CD4-positive, alpha-beta T cell treated with Interleukin-4 for 4 hours (primary cell): ENCODE data around the gene DOCK2.
"Not testable (repeated sequence)": the region's sequence is repeated elsewhere in the genome, so short reads cannot be mapped to it uniquely, and the experiment has no call there.

Source experiments
- DNase-seq: peaks from one replicate; pipeline ENCODE4 v3.0.0-alpha.2; 2020

The DOCK2 gene

DNA sequence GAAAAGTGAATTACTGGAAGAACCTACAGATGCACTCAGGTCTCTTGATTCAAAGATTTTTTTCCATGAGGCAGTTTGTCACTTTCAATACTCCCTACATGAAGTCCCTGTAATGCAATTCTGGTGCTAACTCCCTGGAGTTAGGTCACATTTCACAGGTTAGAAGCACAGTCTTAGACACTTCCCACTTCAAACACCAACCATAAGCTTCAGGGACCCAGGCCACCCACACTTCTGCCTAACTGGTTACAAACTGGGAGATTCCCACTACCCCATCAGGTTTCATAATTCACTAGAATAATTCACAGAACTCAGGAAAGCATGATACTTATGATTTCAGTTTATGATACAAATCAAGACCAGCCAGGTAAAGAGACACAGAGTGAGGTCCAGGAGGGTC, 439.7 kb downstream of the DOCK2 start:
- no peak for DNase-seq

DNA sequence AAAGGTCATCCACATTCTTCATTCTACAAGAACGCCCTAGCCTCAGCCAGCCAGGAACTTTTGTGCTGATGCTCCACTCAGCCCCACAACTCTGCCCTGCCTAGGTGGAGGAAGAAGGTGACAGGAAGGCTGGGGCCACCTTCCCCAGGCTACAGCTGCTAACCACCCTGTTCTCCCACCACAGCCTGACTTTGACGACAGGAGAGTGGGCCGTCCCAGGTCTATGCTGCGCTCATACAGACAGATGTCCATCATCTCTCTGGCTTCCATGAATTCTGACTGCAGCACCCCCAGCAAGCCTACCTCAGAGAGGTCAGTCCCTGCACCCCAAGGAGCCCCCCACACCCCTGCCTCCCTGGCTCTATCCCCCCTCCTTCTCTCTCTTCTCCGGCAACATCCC, 440.5 kb downstream of the DOCK2 start:
- no peak for DNase-seq

DNA sequence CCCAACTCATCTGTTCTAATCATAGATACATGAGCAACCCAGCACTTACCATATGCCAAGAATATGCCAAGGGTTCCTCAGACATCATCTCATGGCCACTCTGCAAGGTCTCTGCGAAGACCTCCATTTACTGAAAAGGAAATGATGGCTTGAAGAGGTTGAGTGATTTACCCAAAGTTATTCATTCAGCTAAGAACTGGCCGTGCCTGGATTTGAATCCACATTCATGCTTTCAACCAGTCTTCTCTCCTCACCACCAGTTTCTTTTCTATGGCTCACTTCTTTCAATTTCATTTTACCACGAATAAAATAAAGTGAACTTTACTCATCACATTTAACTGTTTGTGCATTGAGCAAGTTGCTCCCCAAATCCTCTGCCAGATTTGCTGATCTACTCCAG, 441.4 kb downstream of the DOCK2 start:
- no peak for DNase-seq

DNA sequence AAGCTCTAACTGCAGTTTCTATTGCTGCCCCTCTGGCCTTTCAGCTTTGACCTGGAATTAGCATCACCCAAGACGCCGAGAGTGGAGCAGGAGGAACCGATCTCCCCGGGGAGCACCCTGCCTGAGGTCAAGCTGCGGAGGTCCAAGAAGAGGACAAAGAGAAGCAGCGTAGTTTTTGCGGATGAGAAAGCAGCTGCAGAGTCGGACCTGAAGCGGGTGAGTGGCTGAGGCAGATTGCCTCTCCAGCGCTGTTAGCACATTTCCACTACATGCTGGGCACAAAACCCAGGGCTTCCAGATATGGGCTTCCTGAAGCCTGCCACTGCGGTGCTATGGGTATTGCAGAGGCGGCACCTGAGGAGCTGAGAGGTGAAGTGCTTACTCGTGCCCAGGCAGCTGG, 441.9 kb downstream of the DOCK2 start:
- no peak for DNase-seq

DNA sequence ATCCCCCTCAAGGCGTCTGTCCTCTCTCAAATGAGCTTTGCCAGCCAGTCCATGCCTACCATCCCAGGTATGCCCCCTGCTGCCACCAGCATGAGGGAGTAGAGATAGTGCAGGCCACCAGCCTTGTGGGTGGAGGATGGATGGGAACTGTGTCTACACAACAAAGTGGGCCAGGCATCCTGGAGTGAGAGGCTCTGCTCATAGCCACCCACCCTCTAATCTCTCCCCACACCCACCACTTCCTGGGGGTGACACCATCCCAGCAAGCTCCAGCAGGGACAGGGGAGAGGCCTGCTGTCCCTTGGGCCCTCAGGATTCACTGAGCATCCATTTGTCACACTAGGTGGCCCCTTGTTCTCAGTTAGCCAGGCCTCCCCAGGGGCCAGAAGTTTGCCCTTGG, 443.1 kb downstream of the DOCK2 start:
- DNase-seq: no peak

DNA sequence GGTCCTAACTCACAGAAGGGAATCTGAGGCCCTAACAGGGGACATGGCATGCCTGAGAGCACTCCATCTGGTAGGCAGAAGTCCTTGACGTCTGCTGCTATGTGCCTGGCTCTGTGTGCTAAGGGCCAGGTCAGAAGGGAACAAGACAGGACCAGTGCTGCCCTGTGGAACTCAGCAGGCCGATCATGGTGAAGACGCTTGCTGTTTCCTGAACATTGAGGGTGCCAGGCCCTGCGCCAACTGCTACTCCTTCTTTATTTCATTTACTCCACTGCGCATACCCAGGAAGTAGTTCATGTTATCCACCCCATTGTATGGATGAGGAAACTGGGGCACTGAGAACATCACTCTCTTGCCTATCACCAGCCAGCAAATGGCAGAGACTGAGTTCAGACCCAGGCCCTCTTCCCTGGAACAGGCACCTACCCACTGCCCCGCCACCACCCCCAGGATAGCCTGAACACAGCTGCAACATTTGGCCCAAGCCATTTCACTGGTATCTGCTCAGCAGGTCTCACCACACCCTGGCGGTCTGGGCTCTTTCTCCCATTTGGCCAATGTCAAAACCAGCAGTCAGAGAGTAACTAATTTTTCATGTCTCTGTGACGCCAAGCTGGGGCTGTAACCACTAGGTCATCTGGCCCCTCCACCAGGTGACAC, 443.8 kb downstream of the DOCK2 start:
- DNase-seq: no peak

DNA sequence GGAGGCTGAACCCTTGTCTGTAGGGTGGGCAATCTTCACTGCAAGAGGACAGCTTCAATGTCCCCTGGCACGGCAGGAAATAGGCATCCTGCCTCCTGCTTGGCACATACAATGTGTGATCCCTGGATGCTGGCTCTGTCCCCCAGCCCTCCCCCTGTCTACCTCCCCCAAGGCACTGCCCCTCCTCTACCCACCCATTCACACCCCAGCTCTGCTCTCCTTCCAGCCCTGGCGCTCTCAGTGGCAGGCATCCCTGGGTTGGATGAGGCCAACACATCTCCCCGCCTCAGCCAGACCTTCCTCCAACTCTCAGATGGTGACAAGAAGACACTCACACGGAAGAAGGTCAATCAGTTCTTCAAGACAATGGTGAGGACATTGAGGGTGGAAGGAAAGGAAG, 444.5 kb downstream of the DOCK2 start:
- DNase-seq: no peak

DNA sequence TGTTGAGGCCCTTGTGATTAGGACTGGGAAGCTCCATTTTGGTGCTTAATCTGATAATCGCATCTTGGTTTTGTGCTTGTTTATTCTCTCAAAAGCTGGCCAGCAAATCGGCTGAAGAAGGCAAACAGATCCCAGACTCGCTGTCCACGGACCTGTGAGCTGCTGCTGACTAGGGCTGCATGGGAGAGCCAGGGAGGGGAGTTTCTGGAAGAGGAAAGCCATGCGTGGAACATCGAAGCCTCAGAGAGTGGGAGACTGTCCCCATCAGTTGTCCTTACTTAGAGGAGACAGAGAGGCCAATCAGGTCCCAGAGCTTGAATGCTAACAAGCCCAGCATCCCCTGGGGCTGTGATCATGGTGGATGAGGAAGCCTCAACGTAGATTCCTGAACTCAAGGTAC, 445.6 kb downstream of the DOCK2 start:
- DNase-seq: no peak

DNA sequence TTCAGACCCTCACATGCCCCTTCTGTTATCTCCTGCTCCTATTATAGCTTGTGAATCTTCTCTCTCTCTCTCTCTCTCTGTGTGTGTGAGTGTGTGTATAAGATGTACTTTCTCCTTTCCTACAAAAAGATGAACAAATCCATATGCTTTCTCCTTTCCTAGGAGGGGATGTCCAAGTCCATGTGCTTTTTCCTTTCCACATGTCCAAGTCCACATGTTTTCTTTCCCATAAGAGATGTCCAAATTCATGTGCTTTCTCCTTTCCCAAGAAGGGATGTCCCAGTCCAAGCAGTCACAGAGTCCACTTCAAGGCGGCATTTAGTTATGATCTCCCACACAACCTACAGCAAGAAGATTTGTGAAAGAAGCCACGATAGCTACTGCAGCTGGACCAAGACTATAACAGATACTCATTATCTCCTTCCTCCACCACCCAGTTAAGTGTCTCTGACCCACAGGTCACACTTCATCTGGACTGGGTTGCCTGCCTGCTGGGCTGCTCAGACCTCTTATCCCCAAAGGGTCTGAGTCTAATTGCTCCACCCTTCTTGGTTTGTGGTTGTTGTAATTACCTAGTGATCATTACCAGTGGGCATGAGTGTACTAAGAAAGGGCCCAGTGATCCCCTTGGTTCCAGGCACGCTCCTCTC, 450.2 kb downstream of the DOCK2 start:
- no peak for DNase-seq

DNA sequence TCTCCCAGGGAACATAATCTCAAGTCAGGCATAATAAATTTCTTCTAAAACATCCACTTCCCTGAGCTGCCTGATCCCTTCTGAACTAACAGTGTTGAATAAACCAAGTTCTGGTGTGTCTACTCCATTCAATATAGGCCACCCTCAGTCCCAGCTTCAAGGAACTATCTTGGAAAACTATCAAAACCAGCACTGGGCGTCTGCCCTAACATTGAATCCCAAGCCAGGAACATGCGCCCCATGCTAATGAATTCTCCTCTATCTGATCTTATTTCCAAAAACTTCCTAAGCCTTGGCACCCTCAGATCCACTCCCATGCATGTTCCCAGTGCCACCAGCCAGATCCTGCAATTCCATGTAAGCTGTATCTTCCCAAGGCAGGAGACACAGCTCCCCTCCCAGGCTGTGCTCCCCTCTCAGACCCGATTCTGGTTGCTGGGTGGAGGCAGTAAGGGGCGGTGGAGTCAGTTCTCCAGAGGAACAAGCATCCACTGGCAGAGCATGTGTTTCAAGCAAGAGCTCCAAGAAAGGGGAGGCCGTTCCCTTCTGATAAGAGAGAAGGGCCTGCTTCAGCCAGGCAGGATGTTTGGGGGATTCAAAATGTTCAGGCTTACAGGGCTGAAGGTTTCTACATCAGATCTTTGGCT, 455.5 kb downstream of the DOCK2 start:
- DNase-seq: no peak

DNA sequence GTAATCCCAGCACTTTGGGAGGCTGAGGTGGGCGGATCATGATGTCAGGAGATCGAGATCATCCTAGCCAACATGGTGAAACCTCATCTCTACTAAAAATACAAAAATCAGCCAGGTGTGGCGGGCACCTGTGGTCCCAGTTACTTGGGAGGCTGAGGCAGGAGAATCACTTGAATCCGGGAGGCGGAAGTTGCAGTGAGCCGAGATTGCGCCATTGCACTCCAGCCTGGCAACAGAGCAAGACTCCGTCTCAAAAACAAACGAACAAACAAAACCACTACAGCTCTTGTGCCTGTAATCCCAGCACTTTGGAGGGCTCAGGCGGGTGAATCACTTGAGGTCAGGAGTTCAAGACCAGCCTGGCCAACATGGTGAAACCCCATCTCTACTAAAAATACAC, 457.3 kb downstream of the DOCK2 start:
- DNase-seq: not testable (repeated sequence)

DNA sequence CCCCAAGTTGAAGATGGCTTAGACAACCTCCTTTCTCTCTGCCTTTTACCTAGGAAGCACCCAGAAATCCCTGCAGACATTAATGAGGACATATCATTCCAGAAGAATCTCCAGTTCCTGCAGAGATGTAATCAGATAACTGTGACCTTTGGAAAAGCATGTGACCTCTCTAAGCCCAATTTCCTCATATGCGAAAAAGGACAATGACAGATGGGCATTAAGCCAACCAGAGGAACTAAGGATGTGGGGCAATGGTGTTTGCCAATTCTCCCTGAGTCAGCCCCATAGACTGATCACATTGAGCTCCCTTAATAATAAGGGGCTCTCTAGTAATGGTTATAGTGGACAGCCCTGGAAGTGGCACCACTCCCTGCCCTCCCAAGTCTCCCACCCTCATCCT, 458.6 kb downstream of the DOCK2 start:
- DNase-seq: no peak

DNA sequence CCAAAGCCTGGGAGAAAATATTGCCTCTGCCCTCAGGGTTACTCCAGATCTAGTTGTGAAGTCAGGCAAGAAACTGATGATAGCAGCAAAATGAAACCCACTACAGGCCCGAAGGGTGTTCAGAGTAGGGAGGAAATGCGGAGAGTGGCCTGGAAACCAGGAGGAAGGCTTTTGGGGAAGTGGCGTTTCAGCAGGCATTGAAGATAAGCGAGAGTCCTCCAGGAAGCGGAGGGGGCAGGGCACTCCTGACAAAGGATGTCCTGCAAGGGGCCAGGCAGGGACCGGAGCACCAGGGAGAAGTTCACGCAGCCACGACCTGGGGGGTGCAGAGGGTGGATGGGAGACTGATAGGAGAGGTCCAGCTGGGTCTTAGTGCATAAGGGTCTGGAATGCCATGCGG, 460.9 kb downstream of the DOCK2 start:
- no peak for DNase-seq

DNA sequence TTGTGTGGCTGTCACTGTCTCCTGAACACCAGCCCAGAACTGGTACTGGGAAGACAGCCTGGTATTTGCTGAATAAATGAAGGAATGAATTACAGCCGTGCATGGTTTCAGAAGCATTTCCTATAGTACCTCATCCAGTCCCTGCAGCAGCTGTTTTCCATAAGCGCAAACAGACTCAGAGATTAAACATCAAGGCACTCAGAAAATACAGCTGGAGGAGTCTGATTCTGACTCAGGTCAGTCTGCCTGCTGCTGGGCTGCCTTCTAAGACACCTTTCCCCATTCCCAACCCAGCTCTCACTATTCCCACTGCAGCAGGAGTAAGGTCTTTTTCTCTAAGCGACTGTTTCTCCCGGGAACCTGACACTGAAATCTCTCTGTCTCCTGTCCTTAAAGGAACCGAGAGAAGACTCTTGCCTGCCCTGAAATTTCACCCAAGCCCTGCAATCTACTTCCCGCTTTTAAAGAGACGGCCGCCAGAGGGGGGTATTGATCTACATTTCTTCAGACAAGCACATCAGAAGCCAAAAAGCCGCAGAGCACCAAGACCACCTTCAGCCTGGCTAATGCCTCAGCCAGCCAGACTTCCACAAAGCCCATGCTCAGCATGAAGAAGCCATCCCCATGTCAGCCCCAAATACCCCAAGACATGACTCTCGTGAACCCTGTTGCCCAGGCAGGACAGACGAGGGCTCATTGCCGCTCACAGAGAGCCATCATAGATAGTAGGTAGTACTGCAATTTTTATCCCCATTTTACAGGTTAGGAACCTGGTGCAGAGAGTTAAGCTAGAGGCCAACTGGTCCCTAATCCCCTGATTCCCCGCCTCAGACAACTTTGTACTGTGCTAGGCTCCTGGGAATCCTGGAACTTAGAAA, 463.2 kb downstream of the DOCK2 start:
- peak; percentile 56 for DNase-seq

DNA sequence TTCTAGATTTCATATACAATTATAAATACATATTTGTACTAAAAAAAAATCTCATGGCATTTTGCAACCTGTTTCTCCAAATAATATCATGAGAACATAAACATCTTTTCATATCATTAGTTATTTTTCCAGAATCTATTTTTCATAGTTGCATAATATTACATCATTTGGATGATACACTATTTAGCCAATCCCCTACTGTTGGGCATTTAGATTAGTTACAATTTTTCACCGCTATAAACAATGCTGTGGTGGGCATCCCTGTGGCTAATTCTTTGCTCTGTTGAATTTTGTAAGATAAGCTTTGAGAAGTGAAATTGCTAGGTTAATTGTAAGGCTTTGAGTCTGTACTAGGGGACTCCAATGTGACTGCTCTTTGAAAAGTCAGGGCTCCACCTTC, 466.4 kb downstream of the DOCK2 start:
- no peak for DNase-seq

DNA sequence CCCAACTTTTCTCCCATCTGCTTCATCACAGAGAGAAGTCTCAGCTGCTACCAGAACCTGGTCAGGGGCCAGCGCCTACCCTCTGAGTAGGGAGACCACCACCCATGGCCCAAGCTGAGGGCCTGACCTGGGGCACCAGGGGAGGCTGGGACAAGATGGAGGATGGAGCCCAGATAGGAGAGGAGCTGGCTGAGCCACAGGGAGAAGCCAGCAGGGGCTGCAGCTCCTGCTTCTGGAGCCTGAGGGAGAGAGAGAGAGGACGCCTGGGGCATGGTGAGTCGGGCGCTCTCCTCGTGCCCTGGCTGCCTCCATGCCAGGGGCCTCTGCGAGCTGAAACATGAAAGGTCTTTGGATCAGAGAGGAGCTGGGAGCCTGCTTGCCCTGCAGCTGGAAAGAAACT, 467.2 kb downstream of the DOCK2 start:
- no peak for DNase-seq

DNA sequence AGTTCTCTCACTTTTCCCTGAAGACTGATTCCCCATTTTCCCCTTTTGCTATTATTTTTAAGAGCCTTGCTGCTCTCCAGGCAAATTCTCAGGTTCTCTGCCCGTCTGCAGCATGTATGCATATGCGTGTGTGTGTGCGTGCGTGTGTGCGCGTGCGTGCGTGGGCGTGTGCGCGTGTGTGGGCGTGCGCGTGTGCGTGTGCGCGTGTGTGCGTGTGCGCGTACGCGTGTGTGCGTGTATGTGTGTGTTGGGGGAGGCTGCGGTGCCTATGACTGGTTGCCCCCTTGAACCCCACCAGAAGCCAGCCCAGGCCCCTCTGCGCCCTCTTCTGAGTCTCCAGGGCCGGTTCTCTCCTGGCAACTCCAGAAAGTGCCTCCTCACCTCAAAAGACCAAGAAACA, 467.6 kb downstream of the DOCK2 start:
- DNase-seq: no peak

DNA sequence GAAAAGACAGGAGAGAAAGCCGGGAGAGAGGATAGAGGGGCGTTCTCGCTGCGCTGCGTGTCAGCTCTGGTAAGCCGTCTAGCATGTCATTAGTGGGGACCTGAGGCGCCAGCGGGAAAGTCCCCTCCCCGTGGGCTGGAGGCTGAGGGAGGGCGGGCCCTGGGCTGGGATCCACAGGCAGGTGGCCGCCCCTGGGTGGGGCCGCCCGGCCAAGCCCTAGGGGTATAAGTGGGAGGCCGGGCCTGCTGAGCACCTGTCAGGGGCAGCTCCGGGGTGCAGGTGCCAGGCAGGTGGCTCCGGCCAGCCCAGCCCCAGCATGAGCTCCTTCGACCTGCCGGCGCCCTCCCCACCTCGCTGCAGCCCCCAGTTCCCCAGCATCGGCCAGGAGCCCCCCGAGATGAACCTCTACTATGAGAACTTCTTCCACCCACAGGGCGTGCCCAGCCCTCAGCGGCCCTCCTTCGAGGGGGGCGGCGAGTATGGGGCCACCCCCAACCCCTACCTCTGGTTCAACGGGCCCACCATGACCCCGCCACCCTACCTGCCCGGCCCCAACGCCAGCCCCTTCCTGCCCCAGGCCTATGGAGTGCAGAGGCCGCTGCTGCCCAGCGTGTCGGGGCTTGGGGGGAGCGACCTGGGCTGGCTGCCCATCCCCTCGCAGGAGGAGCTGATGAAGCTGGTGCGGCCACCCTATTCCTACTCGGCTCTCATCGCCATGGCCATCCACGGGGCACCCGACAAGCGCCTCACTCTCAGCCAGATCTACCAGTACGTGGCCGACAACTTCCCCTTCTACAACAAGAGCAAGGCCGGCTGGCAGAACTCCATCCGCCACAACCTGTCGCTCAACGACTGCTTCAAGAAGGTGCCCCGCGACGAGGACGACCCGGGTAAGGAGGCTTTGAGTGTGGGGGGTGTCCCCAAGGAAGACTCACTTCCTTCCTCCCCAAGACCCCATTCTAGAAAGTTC, 468.9 kb downstream of the DOCK2 start, which contains the start of gene FOXI1:
TSS of gene FOXI1 (plus strand) at position 256 of the 970 bp plus-strand sequence. CDS start at position 317, 61 bp downstream.
- DNase-seq: no peak

DNA sequence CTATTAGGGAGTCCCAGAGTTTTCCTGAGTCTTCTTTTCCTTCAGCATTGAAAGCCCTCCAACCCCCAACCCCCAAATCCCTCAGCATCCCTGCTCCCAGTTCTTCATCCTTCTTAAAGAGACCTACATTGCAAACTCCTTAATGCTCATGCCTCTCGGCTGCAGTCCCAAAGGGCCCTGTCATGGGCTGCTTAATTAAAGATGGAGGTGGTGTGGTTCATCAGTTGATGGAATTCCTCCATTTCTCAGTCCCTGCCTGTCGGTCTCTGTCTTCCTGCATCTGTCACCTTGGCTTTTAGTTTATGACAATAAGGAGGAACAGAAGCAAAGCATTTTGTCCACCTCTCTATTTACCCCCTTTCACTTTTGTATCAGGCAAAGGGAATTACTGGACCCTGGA, 470.6 kb downstream of the DOCK2 start:
- no peak for DNase-seq

DNA sequence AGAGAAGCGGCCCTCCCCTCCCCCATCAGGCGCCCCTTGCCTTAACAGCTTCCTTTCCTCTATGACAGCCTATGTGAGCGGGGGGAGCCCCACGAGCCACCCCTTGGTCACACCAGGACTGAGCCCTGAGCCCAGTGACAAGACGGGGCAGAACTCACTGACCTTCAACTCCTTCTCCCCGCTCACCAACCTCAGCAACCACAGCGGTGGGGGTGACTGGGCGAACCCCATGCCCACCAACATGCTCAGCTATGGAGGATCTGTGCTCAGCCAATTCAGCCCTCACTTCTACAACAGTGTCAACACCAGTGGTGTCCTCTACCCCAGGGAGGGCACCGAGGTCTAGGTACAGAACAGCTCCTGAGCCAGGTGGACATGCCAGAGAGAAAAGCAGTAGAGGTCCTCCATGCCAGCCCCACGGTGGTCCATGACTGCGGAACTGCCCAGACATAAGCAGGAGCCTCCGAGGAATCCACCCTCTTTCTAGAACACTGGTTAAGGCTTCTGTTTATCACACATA, 471.3 kb downstream of the DOCK2 start:
- no peak for DNase-seq

DNA sequence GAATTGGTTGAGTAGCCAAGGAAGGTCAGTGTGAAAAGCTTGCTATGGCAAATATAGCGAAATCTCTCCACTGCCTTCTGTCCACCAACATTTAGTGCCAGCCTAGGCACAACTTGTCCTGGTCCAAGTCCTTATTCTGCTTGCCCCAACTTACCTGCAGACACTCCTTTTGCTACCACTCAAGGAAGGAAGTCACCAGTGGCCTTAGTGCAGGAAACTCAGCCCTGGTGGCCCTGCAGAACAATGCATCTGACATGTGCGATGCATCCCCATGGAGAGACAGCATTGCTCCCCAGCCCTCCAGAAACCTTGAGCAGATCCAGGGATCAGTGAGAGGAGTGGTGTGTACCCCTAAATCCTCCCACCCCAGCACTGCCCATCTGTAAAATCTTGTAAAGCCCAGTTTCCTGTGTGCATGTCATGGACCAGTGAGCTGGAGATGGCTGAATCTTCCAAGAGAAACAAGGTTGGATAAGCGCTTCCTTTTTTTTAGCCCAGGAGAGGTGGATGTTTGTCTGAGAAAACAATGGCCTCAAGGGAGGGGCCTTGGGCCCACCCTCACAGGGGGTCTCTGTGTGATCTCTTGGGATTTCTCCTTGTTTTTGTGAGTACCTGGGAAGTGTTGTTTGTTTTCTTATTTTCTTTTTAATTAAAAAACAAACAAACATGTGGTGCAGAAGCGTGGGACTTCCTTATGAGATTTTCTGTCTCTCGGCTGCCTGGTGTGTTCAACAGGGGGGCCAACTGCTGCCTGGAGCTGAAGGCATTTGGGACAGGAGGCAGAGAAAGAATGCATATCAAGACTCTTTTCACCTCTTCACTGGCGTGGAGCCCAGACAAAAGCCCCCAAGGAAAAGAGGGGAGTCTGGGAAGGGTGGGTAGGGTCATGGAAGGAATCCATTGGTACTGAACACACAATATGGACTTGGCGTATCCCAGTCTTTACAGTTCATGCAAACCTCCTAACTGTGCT, 472.3 kb downstream of the DOCK2 start:
- no peak for DNase-seq
